Measurements from ENCODE around the gene SSBP2.
"Not testable (repeated sequence)": the region's sequence is repeated elsewhere in the genome, so short reads cannot be mapped to it uniquely, and the experiment has no call there.

- not testable (repeated sequence) for TF ChIP-seq POLR2AphosphoS5, CTCF, EP300 (IDR thresholded peaks at IDR 0.05)
These were observed 247.3 kb downstream of the SSBP2 start for GRCh38 chr5:81503602-81504001.
